Mesenchymal stem cell (in vitro differentiated cells and primary cell): ENCODE measurements around the gene COL1A2.

Experiments used
- DNase-seq: peaks from one replicate; pipeline ENCODE4 v3.0.0-alpha.2; 2013
- H2AFZ ChIP-seq: one replicate; pipeline ENCODE4 v1.6.1; 2013; ENCODE audit warnings: low read depth, mild to moderate bottlenecking, control low read depth, inconsistent platforms, low read length, moderate library complexity
- H2AK5ac ChIP-seq: 2 replicates; pipeline ENCODE4 v1.6.1; 2013; ENCODE audit warnings: low read length, moderate library complexity, mild to moderate bottlenecking, inconsistent platforms; ENCODE audit not compliant: severe bottlenecking
- H2BK120ac ChIP-seq: one replicate; pipeline ENCODE4 v1.6.1; 2013; ENCODE audit warnings: low read depth, mild to moderate bottlenecking, inconsistent platforms, low read length, moderate library complexity
- H2BK12ac ChIP-seq, 2 experiments: one replicate each; pipeline ENCODE4 v1.6.1; 2013; ENCODE audit warnings: inconsistent platforms in 2 of 2, low read length in 2 of 2, mild to moderate bottlenecking in 2 of 2, moderate library complexity in 2 of 2, control low read depth in 1 of 2
- H2BK15ac ChIP-seq: one replicate; pipeline ENCODE4 v1.6.1; 2013; ENCODE audit warnings: mild to moderate bottlenecking, low read depth, inconsistent platforms; ENCODE audit not compliant: poor library complexity, severe bottlenecking
- H2BK5ac ChIP-seq: 2 replicates; pipeline ENCODE4 v1.6.1; 2013; ENCODE audit warnings: low read depth, mild to moderate bottlenecking, low read length, control low read depth, inconsistent platforms; ENCODE audit not compliant: poor library complexity, severe bottlenecking
- H3K14ac ChIP-seq, 2 experiments: one replicate each; pipeline ENCODE4 v1.6.1; 2013; ENCODE audit warnings: inconsistent platforms in 2 of 2, low read length in 2 of 2, control low read depth in 1 of 2, mild to moderate bottlenecking in 1 of 2, moderate library complexity in 1 of 2
- H3K18ac ChIP-seq, 2 experiments: one replicate each; pipeline ENCODE4 v1.6.1; 2013; ENCODE audit warnings: inconsistent platforms in 2 of 2, low read length in 2 of 2, control low read depth in 1 of 2, low read depth in 1 of 2, mild to moderate bottlenecking in 1 of 2
- H3K23ac ChIP-seq, 2 experiments: one replicate each; pipeline ENCODE4 v1.6.1; 2013; ENCODE audit warnings: inconsistent platforms in 2 of 2, low read length in 2 of 2, mild to moderate bottlenecking in 2 of 2, moderate library complexity in 2 of 2, control low read depth in 1 of 2
- H3K27ac ChIP-seq: 2 replicates; pipeline ENCODE4 v1.5.1; 2013; ENCODE audit warnings: mild to moderate bottlenecking, moderate library complexity, low read length, control low read depth, inconsistent platforms; ENCODE audit not compliant: poor library complexity, severe bottlenecking
- H3K27me3 ChIP-seq, 2 experiments: 2 replicates each; pipeline versions ENCODE4 v1.6.1 to v1.7.0; 2013; ENCODE audit warnings: low read length in 2 of 2, mild to moderate bottlenecking in 2 of 2, moderate library complexity in 2 of 2, control low read depth in 1 of 2, inconsistent platforms in 1 of 2; ENCODE audit not compliant: control insufficient read depth in 1 of 2, insufficient read depth in 1 of 2
- H3K36me3 ChIP-seq, 2 experiments: 2 replicates each; pipeline versions ENCODE4 v1.6.1 to v1.7.0; 2013; ENCODE audit warnings: low read length in 2 of 2, control low read depth in 1 of 2, inconsistent platforms in 1 of 2, low read depth in 1 of 2, mild to moderate bottlenecking in 1 of 2; ENCODE audit not compliant: insufficient read depth in 2 of 2, control insufficient read depth in 1 of 2
- H3K4ac ChIP-seq, 2 experiments: one replicate each; pipeline ENCODE4 v1.6.1; 2013; ENCODE audit warnings: inconsistent platforms in 2 of 2, low read length in 2 of 2, mild to moderate bottlenecking in 2 of 2, moderate library complexity in 2 of 2, control low read depth in 1 of 2, low read depth in 1 of 2
- H3K4me1 ChIP-seq: 2 replicates; pipeline ENCODE4 v1.6.1; 2013; ENCODE audit warnings: low read depth, low read length, control low read depth; ENCODE audit not compliant: control insufficient read depth, insufficient read depth
- H3K4me2 ChIP-seq: 2 replicates; pipeline ENCODE4 v1.6.1; 2013; ENCODE audit warnings: low read length, mild to moderate bottlenecking, inconsistent platforms; ENCODE audit not compliant: poor library complexity, severe bottlenecking
- H3K4me3 ChIP-seq, 2 experiments: 2 replicates each; pipeline versions ENCODE4 v1.5.1 to v1.7.0; 2013; ENCODE audit warnings: low read length in 2 of 2, mild to moderate bottlenecking in 2 of 2, control low read depth in 1 of 2, low read depth in 1 of 2; ENCODE audit not compliant: insufficient read depth in 1 of 2
- H3K79me1 ChIP-seq: replicated peaks from 2 replicates; pipeline ENCODE4 v1.6.1; 2013; ENCODE audit warnings: mild to moderate bottlenecking, control low read depth, low read length, inconsistent platforms; ENCODE audit not compliant: poor library complexity, severe bottlenecking
- H3K9ac ChIP-seq: 2 replicates; pipeline ENCODE4 v1.7.0; 2013; ENCODE audit warnings: mild to moderate bottlenecking, low read length, moderate library complexity
- H3K9me3 ChIP-seq: 2 replicates; pipeline ENCODE4 v1.7.0; 2013; ENCODE audit warnings: mild to moderate bottlenecking, low read length; ENCODE audit not compliant: control insufficient read depth
- H4K8ac ChIP-seq: one replicate; pipeline ENCODE4 v1.6.1; 2013; ENCODE audit warnings: inconsistent platforms, mild to moderate bottlenecking, low read length, moderate library complexity
- H4K91ac ChIP-seq: one replicate; pipeline ENCODE4 v1.6.1; 2013; ENCODE audit warnings: mild to moderate bottlenecking, low read length, inconsistent platforms
- WGBS: methylation state at CpG from one replicate; pipeline ENCODE4 v1.1.7; 2013; ENCODE audit warnings: mixed read lengths; 5-methylcytosine and 5-hydroxymethylcytosine counted together

The COL1A2 gene

GRCh38 chr7:94374231-94374630, 20.5 kb upstream of the COL1A2 start:
- peak overlapping the region; percentile 97 for H2BK5ac ChIP-seq
- peak overlapping the region; percentile 82 for H2AK5ac ChIP-seq
- H3K4me1 ChIP-seq: peaks cover 7% of the 10 kb centered on the region
- no peaks in the 10 kb centered on the region for H3K9me3 ChIP-seq
- H3K27me3 ChIP-seq: no peaks in the 10 kb centered on the region
- no peak overlapping the region for H2BK15ac ChIP-seq
- H3K4ac ChIP-seq: peak overlapping the region in 1 of 2 experiments; percentile 76
- H4K8ac ChIP-seq: no peak overlapping the region
- peak overlapping the region; percentile 95 for H3K9ac ChIP-seq
- DNase-seq: peak; percentile 88
- no peak overlapping the region for H2AFZ ChIP-seq
- H3K14ac ChIP-seq: no peak overlapping the region
- peak overlapping the region; percentile 27 for H4K91ac ChIP-seq
- H3K4me3 ChIP-seq: peak overlapping the region in 1 of 2 experiments; percentile 66
- peak overlapping the region; percentile 46 for H3K4me2 ChIP-seq
- H2BK12ac ChIP-seq: no peak overlapping the region
- WGBS: 0% methylated on average over 1 of the region's 2 CpGs
- H3K23ac ChIP-seq: no peak overlapping the region
- peak overlapping the region; percentile 18 to 64 for H3K18ac ChIP-seq
- no peaks in the 10 kb centered on the region for H3K79me1 ChIP-seq
- peak overlapping the region; percentile 95 for H3K27ac ChIP-seq
- H2BK120ac ChIP-seq: no peak overlapping the region
- H3K36me3 ChIP-seq: no peaks in the 10 kb centered on the region

DNA sequence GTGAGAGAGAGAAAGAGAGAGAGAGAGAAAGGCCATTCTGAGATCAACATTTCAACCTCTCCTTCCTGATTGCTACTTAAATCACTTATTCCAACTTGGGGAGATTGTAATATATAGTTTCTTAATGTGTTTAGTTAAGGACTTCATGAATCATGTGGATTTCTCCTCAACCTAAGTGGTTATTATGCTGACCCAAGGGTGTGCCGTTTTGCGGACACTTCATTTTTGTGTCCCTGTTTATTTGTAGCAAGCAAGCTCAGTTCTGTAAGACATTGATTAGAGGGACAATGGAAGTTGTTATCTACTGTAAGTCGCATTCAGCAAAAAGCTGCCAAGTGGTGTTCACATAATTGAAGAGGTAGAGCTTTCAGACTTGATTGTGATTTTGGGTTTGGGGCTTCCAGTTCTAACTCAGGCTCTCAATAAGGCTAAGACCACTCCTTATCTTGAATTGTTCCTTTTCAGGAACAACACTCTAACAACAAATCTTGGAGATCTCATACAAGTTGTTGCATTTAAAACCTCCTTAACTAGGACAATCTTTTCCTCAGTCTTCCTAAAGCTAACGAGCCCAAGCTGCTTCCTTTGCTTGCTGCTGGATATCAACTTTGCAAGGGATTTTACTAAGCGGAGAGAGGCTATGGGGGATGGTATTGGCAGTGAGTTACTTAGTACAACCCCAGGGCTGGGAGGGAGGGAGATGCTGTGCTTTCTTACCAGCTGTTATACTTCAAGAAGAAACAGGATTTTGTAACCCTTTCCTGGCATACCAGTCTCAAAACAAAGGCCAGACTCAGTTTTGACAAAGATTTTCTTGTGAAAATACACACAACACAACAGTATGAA, 19.8 kb upstream of the COL1A2 start:
- Histone ChIP-seq H3K9ac (peak overlapping the region; percentile 95), H2AFZ (no peak overlapping the region), H3K4me3 (peak overlapping the region in 1 of 2 experiments; percentile 66), H3K23ac (no peak overlapping the region), H2BK15ac (no peak overlapping the region), H3K4me1 (peaks cover 7% of the 10 kb centered on the region), H3K9me3 (no peaks in the 10 kb centered on the region), H2AK5ac (peak overlapping the region; percentile 74), H3K36me3 (no peaks in the 10 kb centered on the region), H4K91ac (no peak overlapping the region), H3K4ac (peak overlapping the region; percentile 34 to 46), H3K18ac (peak overlapping the region; percentile 11 to 80), H2BK120ac (peak overlapping the region; percentile 77), H2BK12ac (peak overlapping the region in 1 of 2 experiments; percentile 18), H4K8ac (no peak overlapping the region), H3K14ac (no peak overlapping the region), H2BK5ac (peak overlapping the region; percentile 97), H3K79me1 (no peaks in the 10 kb centered on the region), H3K27me3 (no peaks in the 10 kb centered on the region), H3K27ac (peak overlapping the region; percentile 95), H3K4me2 (peak overlapping the region; percentile 46)
- DNase-seq: peak; percentile 95
- 1% methylated on average over 5 of the region's 5 CpGs for WGBS

- Histone ChIP-seq H3K27me3 (no peaks in the 10 kb centered on the region), H4K8ac (no peak overlapping the region), H3K18ac (peak overlapping the region; percentile 22 to 85), H3K9me3 (no peaks in the 10 kb centered on the region), H3K79me1 (no peaks in the 10 kb centered on the region), H3K9ac (peak overlapping the region; percentile 95), H2AFZ (no peak overlapping the region), H2AK5ac (no peak overlapping the region), H3K4me2 (peak overlapping the region; percentile 14), H3K4ac (peak overlapping the region in 1 of 2 experiments; percentile 12), H2BK5ac (peak overlapping the region; percentile 26), H2BK12ac (no peak overlapping the region), H3K4me3 (peak overlapping the region in 1 of 2 experiments; percentile 66), H2BK15ac (no peak overlapping the region), H4K91ac (no peak overlapping the region), H3K4me1 (peaks cover 7% of the 10 kb centered on the region), H3K27ac (peak overlapping the region; percentile 95), H2BK120ac (peak overlapping the region; percentile 65), H3K23ac (no peak overlapping the region), H3K36me3 (no peaks in the 10 kb centered on the region), H3K14ac (no peak overlapping the region)
- 0% methylated on average over 1 of the region's 2 CpGs for WGBS
- DNase-seq: peak; percentile 98
Observed at GRCh38 chr7:94375691-94376090, 19.0 kb upstream of the COL1A2 start.

DNA sequence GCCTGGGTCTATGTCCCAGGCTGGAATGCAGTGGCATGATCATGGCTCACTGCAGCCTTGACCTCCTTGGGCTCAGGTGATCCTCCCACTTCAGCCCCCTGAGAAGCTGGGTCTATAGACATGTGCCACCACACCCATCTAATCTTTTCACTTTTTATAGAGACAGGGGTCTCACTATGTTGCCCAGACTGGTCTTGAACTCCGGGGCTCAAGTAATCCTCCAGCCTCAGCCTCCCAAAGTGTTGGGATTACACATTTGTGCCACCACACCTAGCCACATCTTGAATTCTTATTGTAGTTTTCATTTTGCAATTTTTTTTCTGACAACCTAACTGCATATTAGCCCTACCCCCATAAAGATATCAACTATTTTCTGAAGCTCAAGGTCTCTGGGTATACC, 18.4 kb upstream of the COL1A2 start:
- no peaks in the 10 kb centered on the region for H3K9me3 ChIP-seq
- no peak overlapping the region for H3K4me2 ChIP-seq
- peak overlapping the region; percentile 97 to 98 for H2BK12ac ChIP-seq
- peak overlapping the region; percentile 99 for H2BK120ac ChIP-seq
- peak overlapping the region; percentile 94 for H2BK5ac ChIP-seq
- peak overlapping the region; percentile 95 for H3K27ac ChIP-seq
- peak overlapping the region; percentile 61 for H4K8ac ChIP-seq
- H3K14ac ChIP-seq: no peak overlapping the region
- H3K36me3 ChIP-seq: no peaks in the 10 kb centered on the region
- peak overlapping the region; percentile 95 for H4K91ac ChIP-seq
- no peak for DNase-seq
- H2AFZ ChIP-seq: no peak overlapping the region
- H2BK15ac ChIP-seq: peak overlapping the region; percentile 52
- H2AK5ac ChIP-seq: peak overlapping the region; percentile 91
- peak overlapping the region; percentile 95 for H3K9ac ChIP-seq
- peak overlapping the region in 1 of 2 experiments; percentile 57 for H3K4ac ChIP-seq
- peaks cover 7% of the 10 kb centered on the region for H3K4me1 ChIP-seq
- H3K79me1 ChIP-seq: no peaks in the 10 kb centered on the region
- no peaks in the 10 kb centered on the region for H3K27me3 ChIP-seq
- H3K18ac ChIP-seq: peak overlapping the region; percentile 68 to 96
- H3K4me3 ChIP-seq: peak overlapping the region in 1 of 2 experiments; percentile 66
- no peak overlapping the region for H3K23ac ChIP-seq
- WGBS: 86% methylated on average over 1 of the region's 1 CpG
